ENCODE results near the gene E2F4.

DNA sequence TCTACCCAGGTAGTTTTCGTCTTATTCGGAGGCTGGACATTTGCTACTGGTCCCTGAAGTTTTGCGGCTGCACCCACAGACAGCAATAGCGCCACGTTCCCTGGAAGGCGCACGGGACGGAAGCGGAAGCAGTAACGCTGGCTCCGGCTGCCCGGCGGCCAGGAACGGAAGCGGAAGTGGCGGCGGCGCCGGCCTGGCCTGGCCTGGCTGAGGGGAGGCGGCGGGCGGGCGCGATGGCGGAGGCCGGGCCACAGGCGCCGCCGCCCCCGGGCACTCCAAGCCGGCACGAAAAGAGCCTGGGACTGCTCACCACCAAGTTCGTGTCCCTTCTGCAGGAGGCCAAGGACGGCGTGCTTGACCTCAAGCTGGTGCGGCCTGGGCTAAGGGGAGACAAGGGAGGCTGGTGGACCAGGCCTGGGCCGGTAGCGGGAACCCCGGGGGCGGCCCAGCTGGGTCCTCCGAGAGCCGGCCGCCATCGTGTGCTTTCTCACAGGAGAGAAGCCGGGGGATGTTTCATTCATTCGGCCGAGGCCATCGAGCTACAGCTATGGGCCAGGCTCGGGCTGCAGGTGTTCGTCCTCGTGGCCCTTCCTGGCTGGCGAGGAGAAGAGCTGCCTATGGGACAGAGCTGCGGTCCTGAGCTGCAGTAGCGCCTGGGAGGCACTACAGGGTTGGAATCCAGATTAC lies at the start of gene E2F4:
- TF ChIP-seq NFRKB (IDR thresholded peaks at IDR 0.05): no peak
- peak; percentile 76 for TF ChIP-seq ELF4 (IDR thresholded peaks at IDR 0.05)

Measured in HEK293T (cell line).